MG63 (cell line): ENCODE measurements around the gene CHST1. TPM values are rescaled to one million over a fixed set of nuclear protein-coding genes. Genes with fewer than 3 reads are reported as not detected.

Experiments used
- DNase-seq: peaks from one replicate; pipeline ENCODE4 v3.0.0-alpha.2; 2020
- H3K27me3 ChIP-seq: fragments of 250-450 bp; sonication (Bioruptor Pico); 2 replicates; pipeline ENCODE4 v1.5.1; 2020; ENCODE audit warnings: mild to moderate bottlenecking, moderate library complexity
- H3K36me3 ChIP-seq: fragments of 250-450 bp; sonication (Bioruptor Pico); 2 replicates; pipeline ENCODE4 v1.5.1; 2020; ENCODE audit warnings: mild to moderate bottlenecking, moderate library complexity
- H3K4me3 ChIP-seq: fragments of 250-450 bp; sonication (Bioruptor Pico); 2 replicates; pipeline ENCODE4 v1.5.1; 2020; ENCODE audit warnings: mild to moderate bottlenecking, moderate library complexity
- H3K9me3 ChIP-seq: fragments of 250-450 bp; sonication (Bioruptor Pico); 2 replicates; pipeline ENCODE4 v1.5.1; 2020; ENCODE audit warnings: mild to moderate bottlenecking, moderate library complexity
- total RNA-seq: library from RNA; depleted of rRNA; stranded (reverse); fragments of >200 nt; shearing (Covaris generic); gene quantifications from 2 replicates; pipeline ENCODE4 v1.2.3, GENCODE V29; 2014; ENCODE audit warnings: low replicate concordance

The CHST1 gene
- total RNA-seq, 1 experiment from 2014 or later = not detected

GRCh38 chr11:45678976-45679375 is 13.6 kb upstream of the CHST1 start:
- Histone ChIP-seq H3K36me3 (no peaks in the 10 kb centered on the region), H3K27me3 (no peaks in the 10 kb centered on the region), H3K9me3 (no peaks in the 10 kb centered on the region), H3K4me3 (no peak overlapping the region)
- DNase-seq = no peak

DNA sequence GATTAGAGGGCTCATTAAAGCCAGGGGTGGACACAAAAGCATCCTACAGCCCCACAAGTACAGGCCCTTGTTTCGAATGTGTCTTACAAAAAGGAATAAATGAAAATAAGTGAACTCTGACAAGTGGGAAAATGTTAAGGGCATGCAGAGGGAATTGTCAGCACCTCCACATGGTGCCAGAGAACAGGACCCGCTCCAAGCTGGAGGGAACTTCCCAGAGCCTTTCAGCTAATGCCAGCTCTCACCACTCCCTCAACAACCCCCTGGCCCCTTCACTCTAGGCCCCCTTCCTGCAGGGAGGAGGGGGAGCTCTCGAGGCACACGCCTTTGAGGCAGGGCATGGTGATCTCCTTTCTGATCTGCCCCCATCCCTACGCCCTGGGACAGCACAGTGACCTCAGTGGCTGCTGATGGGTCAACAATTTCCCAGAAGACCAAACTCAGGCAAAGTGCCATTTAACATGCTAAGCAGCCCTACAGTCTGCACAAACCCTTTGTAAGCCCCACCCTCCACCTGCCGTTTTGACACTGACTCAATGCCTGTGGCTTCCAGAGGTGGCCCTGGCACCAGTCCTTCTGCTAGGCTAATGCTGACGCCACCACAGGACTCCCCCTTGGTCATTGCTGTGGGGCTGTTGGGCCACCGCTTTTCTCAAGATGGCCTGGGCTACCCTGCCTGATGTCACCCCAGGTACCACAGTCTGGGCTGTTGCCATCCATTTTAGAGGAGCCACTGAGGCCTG is 12.5 kb upstream of the CHST1 start:
- Histone ChIP-seq H3K4me3 (no peak overlapping the region), H3K9me3 (no peaks in the 10 kb centered on the region), H3K36me3 (no peaks in the 10 kb centered on the region), H3K27me3 (no peaks in the 10 kb centered on the region)
- DNase-seq = no peak

- Histone ChIP-seq H3K4me3 (no peak overlapping the region), H3K9me3 (no peaks in the 10 kb centered on the region), H3K36me3 (no peaks in the 10 kb centered on the region), H3K27me3 (no peaks in the 10 kb centered on the region)
- DNase-seq = no peak
Observed at GRCh38 chr11:45676522-45677095, 11.2 kb upstream of the CHST1 start.

- DNase-seq = no peak
- no peaks in the 10 kb centered on the region for H3K36me3 ChIP-seq
- H3K4me3 ChIP-seq = no peak overlapping the region
- no peaks in the 10 kb centered on the region for H3K27me3 ChIP-seq
- H3K9me3 ChIP-seq = no peaks in the 10 kb centered on the region
Observed at GRCh38 chr11:45675646-45676045, 10.2 kb upstream of the CHST1 start.

GRCh38 chr11:45674481-45675190 is 9.2 kb upstream of the CHST1 start:
- no peak overlapping the region for H3K4me3 ChIP-seq
- no peaks in the 10 kb centered on the region for H3K27me3 ChIP-seq
- H3K9me3 ChIP-seq = no peaks in the 10 kb centered on the region
- no peak for DNase-seq
- H3K36me3 ChIP-seq = no peaks in the 10 kb centered on the region

- H3K9me3 ChIP-seq = no peaks in the 10 kb centered on the region
- no peak for DNase-seq
- H3K36me3 ChIP-seq = no peaks in the 10 kb centered on the region
- no peaks in the 10 kb centered on the region for H3K27me3 ChIP-seq
- H3K4me3 ChIP-seq = no peak overlapping the region
Observed at GRCh38 chr11:45673441-45673840, 8.0 kb upstream of the CHST1 start.

DNA sequence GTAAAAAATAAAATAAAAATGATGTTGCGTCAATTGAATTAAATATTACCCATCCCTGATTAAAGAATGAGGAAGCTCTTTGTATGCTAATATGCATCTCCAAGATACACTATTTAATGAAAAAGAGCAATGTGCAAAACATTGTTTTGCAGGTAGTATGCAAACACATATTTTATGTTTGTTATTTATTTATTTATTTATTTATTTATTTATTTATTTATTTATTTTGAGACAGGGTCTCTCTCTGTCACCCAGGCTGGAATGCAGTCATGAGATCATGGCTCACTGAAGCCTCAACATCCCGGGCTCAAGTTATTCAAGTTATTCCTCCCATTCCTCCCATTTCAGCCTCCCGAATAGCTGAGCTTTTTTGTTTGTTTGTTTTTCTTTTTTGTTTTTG is 7.2 kb upstream of the CHST1 start:
- no peaks in the 10 kb centered on the region for H3K36me3 ChIP-seq
- H3K27me3 ChIP-seq = no peaks in the 10 kb centered on the region
- H3K4me3 ChIP-seq = no peak overlapping the region
- DNase-seq = no peak
- no peaks in the 10 kb centered on the region for H3K9me3 ChIP-seq

GRCh38 chr11:45671246-45672171 is 6.1 kb upstream of the CHST1 start:
- no peak for DNase-seq
- Histone ChIP-seq H3K27me3 (no peaks in the 10 kb centered on the region), H3K9me3 (no peaks in the 10 kb centered on the region), H3K36me3 (no peaks in the 10 kb centered on the region), H3K4me3 (no peak overlapping the region)

GRCh38 chr11:45670386-45671135 is 5.1 kb upstream of the CHST1 start:
- DNase-seq = no peak
- Histone ChIP-seq H3K9me3 (no peaks in the 10 kb centered on the region), H3K4me3 (no peak overlapping the region), H3K27me3 (no peaks in the 10 kb centered on the region), H3K36me3 (no peaks in the 10 kb centered on the region)

- no peaks in the 10 kb centered on the region for H3K27me3 ChIP-seq
- H3K9me3 ChIP-seq = no peaks in the 10 kb centered on the region
- no peak overlapping the region for H3K4me3 ChIP-seq
- DNase-seq = no peak
- H3K36me3 ChIP-seq = no peaks in the 10 kb centered on the region
Observed at GRCh38 chr11:45669956-45670355, 4.5 kb upstream of the CHST1 start.

- no peak for DNase-seq
- Histone ChIP-seq H3K36me3 (no peaks in the 10 kb centered on the region), H3K4me3 (no peak overlapping the region), H3K9me3 (no peaks in the 10 kb centered on the region), H3K27me3 (peaks cover 3% of the 10 kb centered on the region; the same call in 1 of the 2 replicates)
Observed at GRCh38 chr11:45669146-45669545, 3.7 kb upstream of the CHST1 start.

GRCh38 chr11:45667929-45668680 is 2.7 kb upstream of the CHST1 start:
- Histone ChIP-seq H3K27me3 (peaks cover 3% of the 10 kb centered on the region; the same call in 1 of the 2 replicates), H3K36me3 (no peaks in the 10 kb centered on the region), H3K4me3 (no peak overlapping the region), H3K9me3 (no peaks in the 10 kb centered on the region)
- no peak for DNase-seq

- no peaks in the 10 kb centered on the region for H3K9me3 ChIP-seq
- DNase-seq = no peak
- peaks cover 3% of the 10 kb centered on the region; the same call in 1 of the 2 replicates for H3K27me3 ChIP-seq
- no peak overlapping the region for H3K4me3 ChIP-seq
- no peaks in the 10 kb centered on the region for H3K36me3 ChIP-seq
Observed at GRCh38 chr11:45666648-45667642, 1.5 kb upstream of the CHST1 start.

- Histone ChIP-seq H3K36me3 (no peaks in the 10 kb centered on the region), H3K9me3 (no peaks in the 10 kb centered on the region), H3K4me3 (no peak overlapping the region), H3K27me3 (peaks cover 3% of the 10 kb centered on the region; the same call in 1 of the 2 replicates)
- no peak for DNase-seq
Observed at GRCh38 chr11:45665933-45666647, 668 bp upstream of the CHST1 start.
